Neural progenitor cell (in vitro differentiated cells): ENCODE measurements around the gene ASB13. TPM values are rescaled to one million over a fixed set of nuclear protein-coding genes. Genes with fewer than 3 reads are reported as not detected.
A peak's percentile ranks its signal among the peaks of the same experiment; 100 is the strongest.

ENCODE experiments used
- DNase-seq: peaks from one replicate; pipeline ENCODE4 v3.0.0-alpha.2; 2016; ENCODE audit warnings: low spot score
- H2AFZ ChIP-seq: fragments of 200-600 bp; sonication (generic); replicated peaks from 2 replicates; pipeline ENCODE4 v1.6.1; 2016; ENCODE audit warnings: antibody characterized with exemption
- H3F3A ChIP-seq: fragments of 200-600 bp; sonication (generic); 2 replicates; pipeline ENCODE4 v1.6.1; 2016; ENCODE audit warnings: antibody characterized with exemption, low read depth
- H3K27ac ChIP-seq: fragments of 200-600 bp; sonication (generic); 2 replicates; pipeline ENCODE4 v1.5.1; 2016; ENCODE audit warnings: mild to moderate bottlenecking
- H3K27me3 ChIP-seq: fragments of 200-600 bp; sonication (generic); 2 replicates; pipeline ENCODE4 v1.6.1; 2016; ENCODE audit warnings: mild to moderate bottlenecking, moderate library complexity
- H3K36me3 ChIP-seq: fragments of 200-600 bp; sonication (generic); 2 replicates; pipeline ENCODE4 v1.5.1; 2016
- H3K4me1 ChIP-seq: fragments of 200-600 bp; sonication (generic); 2 replicates; pipeline ENCODE4 v1.6.1; 2016; ENCODE audit warnings: mixed run types
- H3K4me2 ChIP-seq: fragments of 200-600 bp; sonication (generic); 2 replicates; pipeline ENCODE4 v1.6.1; 2016
- H3K4me3 ChIP-seq: fragments of 200-600 bp; sonication (generic); 2 replicates; pipeline ENCODE4 v1.5.1; 2016
- H3K79me2 ChIP-seq: fragments of 200-600 bp; sonication (generic); 2 replicates; pipeline ENCODE4 v1.6.1; 2016; ENCODE audit warnings: low read depth
- H3K9ac ChIP-seq: fragments of 200-600 bp; sonication (generic); 2 replicates; pipeline ENCODE4 v1.6.1; 2016
- H3K9me3 ChIP-seq: fragments of 200-600 bp; sonication (generic); 2 replicates; pipeline ENCODE4 v1.5.1; 2016; ENCODE audit warnings: low read depth
- H4K20me1 ChIP-seq: fragments of 200-600 bp; sonication (generic); 2 replicates; pipeline ENCODE4 v1.6.1; 2016; ENCODE audit warnings: low read depth
- H3K27ac Mint-ChIP-seq: 3 replicates; pipeline ENCODE4 v1.8.0; 2021; ENCODE audit warnings: mixed read lengths
- H3K27me3 Mint-ChIP-seq: 2 replicates; pipeline ENCODE4 v1.8.0; 2022; ENCODE audit warnings: low read depth, mild to moderate bottlenecking, inconsistent platforms, moderate library complexity, mixed read lengths; ENCODE audit not compliant: insufficient read depth
- H3K36me3 Mint-ChIP-seq: 3 replicates; pipeline ENCODE4 v1.8.0; 2021; ENCODE audit warnings: mixed read lengths
- H3K4me1 Mint-ChIP-seq: 3 replicates; pipeline ENCODE4 v1.8.0; 2021; ENCODE audit warnings: mixed read lengths
- H3K4me3 Mint-ChIP-seq: 3 replicates; pipeline ENCODE4 v1.8.0; 2021; ENCODE audit warnings: mild to moderate bottlenecking, moderate library complexity, mixed read lengths
- H3K9me3 Mint-ChIP-seq: 3 replicates; pipeline ENCODE4 v1.8.0; 2020; ENCODE audit warnings: mixed read lengths
- EZH2 ChIP-seq: fragments of 200-600 bp; sonication (generic); IDR thresholded peaks from 2 replicates; pipeline ENCODE4 v1.6.1; 2017; ENCODE audit warnings: antibody characterized with exemption, mild to moderate bottlenecking, moderate library complexity
- EZH2phosphoT487 ChIP-seq: fragments of 200-600 bp; sonication (generic); IDR thresholded peaks from 2 replicates; pipeline ENCODE4 v1.6.1; 2017; ENCODE audit warnings: antibody characterized with exemption
- total RNA-seq: library from RNA; depleted of rRNA; stranded (reverse); fragments of >200 nt; gene quantifications from 2 replicates; pipeline ENCODE4 v1.2.3, GENCODE V29; 2015; ENCODE audit warnings: low replicate concordance
- TF ChIP-seq, protein P1 (sequence below): fragments of 200-600 bp; sonication (generic); IDR thresholded peaks from 2 replicates; pipeline ENCODE4 v1.5.1; 2017; ENCODE audit warnings: antibody characterized with exemption, mild to moderate bottlenecking

ASB13 gene
- total RNA-seq, 1 donor from 2014 or later, result 15.0 TPM

DNA sequence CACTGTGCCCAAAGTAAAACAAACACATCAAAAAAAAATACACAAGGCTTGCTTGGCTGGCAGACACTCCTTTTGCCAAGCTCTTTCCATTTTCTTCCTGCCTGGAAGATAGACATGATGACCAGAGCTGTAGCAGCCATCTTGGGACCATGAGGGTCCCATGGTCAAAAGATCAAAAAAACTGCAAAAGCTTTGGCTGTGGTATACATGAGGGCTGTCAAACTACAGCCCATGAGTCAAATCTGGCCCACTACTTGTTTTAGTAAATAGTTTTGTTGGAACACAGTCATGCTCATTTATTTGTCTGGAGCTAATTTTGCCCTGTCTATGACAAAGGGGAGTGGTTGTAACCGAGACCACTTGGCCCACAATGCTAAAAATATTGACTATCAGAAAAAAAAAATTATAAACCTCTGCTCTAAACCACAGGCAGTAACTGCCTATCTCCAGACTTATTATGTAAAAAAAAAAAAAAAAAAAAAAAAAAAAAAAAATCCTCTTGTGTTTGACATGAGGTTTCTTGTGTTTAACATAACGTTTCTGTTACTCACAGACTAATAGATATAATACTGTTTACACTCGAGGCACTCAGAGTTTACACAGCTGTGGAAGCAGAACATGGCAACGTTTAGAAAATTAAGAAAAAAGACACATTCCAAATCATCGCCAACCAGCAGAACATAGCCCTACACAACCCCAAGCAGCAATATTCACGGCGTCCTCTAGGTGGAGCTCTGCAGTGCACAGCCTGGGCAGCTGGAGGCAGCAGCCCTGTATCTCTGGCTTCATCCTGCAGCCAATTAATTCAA lies 36.9 kb downstream of the ASB13 start:
- Mint-ChIP-seq H3K27me3 (peaks cover 11% of the 10 kb centered on the region), H3K4me3 (no peak overlapping the region), H3K36me3 (no peaks in the 10 kb centered on the region), H3K9me3 (no peaks in the 10 kb centered on the region), H3K4me1 (peaks cover 14% of the 10 kb centered on the region), H3K27ac (no peak overlapping the region)
- Histone ChIP-seq H3K9ac (no peak overlapping the region), H3K36me3 (no peaks in the 10 kb centered on the region), H4K20me1 (no peaks in the 10 kb centered on the region), H3F3A (no peaks in the 10 kb centered on the region), H3K27ac (no peak overlapping the region), H2AFZ (no peak overlapping the region), H3K9me3 (no peaks in the 10 kb centered on the region), H3K4me2 (no peak overlapping the region), H3K27me3 (no peaks in the 10 kb centered on the region), H3K4me1 (no peaks in the 10 kb centered on the region), H3K4me3 (no peak overlapping the region), H3K79me2 (no peaks in the 10 kb centered on the region)
- no peak for TF ChIP-seq EZH2
- TF ChIP-seq, protein P1, sequence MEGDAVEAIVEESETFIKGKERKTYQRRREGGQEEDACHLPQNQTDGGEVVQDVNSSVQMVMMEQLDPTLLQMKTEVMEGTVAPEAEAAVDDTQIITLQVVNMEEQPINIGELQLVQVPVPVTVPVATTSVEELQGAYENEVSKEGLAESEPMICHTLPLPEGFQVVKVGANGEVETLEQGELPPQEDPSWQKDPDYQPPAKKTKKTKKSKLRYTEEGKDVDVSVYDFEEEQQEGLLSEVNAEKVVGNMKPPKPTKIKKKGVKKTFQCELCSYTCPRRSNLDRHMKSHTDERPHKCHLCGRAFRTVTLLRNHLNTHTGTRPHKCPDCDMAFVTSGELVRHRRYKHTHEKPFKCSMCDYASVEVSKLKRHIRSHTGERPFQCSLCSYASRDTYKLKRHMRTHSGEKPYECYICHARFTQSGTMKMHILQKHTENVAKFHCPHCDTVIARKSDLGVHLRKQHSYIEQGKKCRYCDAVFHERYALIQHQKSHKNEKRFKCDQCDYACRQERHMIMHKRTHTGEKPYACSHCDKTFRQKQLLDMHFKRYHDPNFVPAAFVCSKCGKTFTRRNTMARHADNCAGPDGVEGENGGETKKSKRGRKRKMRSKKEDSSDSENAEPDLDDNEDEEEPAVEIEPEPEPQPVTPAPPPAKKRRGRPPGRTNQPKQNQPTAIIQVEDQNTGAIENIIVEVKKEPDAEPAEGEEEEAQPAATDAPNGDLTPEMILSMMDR, result peak; percentile 94
- DNase-seq, result peak; percentile 79

DNA sequence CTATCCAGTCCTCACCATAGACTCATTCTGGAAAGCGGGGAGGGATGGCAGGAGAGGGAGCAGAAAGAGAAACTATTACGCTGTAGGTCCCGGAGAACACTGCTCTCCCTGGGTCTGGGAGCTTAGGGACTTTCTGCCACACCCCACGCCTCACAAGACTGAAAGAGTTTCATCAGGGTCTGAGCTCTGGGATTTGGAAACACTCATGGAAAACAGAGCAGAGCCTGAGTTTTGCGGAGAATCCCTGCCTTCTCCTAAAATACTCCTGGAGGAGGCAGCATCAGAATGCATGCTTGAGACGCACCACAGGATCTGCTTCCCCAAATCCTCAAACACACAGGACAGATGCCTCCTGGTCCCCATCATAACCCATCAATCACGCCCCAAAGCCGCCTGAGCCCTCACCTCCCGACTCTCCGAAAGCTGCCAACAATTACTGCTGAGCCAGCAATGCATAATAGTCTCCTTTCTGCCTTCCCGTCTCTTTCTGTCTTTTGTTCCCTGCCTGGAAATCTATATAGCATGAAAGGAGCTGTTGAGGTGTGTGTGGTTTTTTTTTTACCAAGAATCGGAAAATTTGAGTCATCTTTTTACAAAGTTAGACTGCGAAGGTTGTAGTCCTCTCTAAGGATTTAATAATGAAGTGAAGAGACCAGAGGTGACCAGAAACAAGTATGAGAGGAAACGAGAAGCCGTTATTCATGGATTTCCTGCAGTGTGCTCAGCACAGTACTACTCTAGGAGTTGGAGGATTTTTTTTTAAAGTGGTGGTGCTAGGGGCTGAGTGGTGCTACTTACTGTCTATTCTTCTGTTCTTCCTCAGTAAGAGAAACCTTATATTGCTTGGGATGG lies 37.7 kb downstream of the ASB13 start:
- no peaks in the 10 kb centered on the region for H3K4me1 ChIP-seq
- H3K9me3 Mint-ChIP-seq, result no peaks in the 10 kb centered on the region
- no peaks in the 10 kb centered on the region for H3F3A ChIP-seq
- no peak overlapping the region for H3K4me3 ChIP-seq
- H3K4me3 Mint-ChIP-seq, result peak overlapping the region; percentile 33
- H3K27ac Mint-ChIP-seq, result no peak overlapping the region
- no peak overlapping the region for H3K9ac ChIP-seq
- H3K9me3 ChIP-seq, result no peaks in the 10 kb centered on the region
- peaks cover 14% of the 10 kb centered on the region for H3K4me1 Mint-ChIP-seq
- H3K27me3 Mint-ChIP-seq, result peaks cover 11% of the 10 kb centered on the region
- TF ChIP-seq, protein P1, result no peak
- TF ChIP-seq EZH2phosphoT487 (no peak), EZH2 (no peak)
- no peaks in the 10 kb centered on the region for H3K36me3 ChIP-seq
- H4K20me1 ChIP-seq, result no peaks in the 10 kb centered on the region
- H3K27ac ChIP-seq, result no peak overlapping the region
- DNase-seq, result no peak
- peak overlapping the region; percentile 52 for H2AFZ ChIP-seq
- H3K27me3 ChIP-seq, result no peaks in the 10 kb centered on the region
- no peak overlapping the region for H3K4me2 ChIP-seq
- H3K36me3 Mint-ChIP-seq, result no peaks in the 10 kb centered on the region
- H3K79me2 ChIP-seq, result no peaks in the 10 kb centered on the region

DNA sequence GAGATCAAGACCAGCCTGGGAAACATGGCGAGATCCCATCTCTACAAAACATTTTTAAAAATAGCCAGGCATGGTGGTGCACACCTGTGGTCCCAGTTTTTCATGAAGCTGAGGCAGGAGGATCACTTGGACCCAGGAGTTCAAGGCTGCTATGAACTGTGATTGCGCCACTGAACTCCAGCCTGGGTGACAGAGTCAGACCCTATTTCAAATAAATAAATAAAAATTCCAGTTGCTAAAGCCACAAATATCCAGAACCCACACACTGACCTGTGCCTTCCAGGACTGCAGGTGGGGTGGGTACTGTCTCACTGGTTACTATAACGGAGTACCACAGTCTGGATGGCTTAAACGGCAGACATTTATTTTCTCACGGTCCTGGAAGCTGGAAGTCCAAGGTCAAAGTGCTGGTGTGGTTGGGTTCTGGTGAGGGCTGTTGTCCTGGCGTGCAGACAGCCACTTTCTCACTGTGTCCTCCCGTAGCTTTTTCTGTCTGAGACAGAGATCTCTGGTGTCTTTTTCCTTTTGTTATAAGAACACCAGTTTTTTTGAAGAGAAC lies 38.8 kb downstream of the ASB13 start:
- no peaks in the 10 kb centered on the region for H3K79me2 ChIP-seq
- TF ChIP-seq EZH2phosphoT487, result no peak
- TF ChIP-seq, protein P1, result no peak
- no peak for TF ChIP-seq EZH2
- no peak overlapping the region for H3K4me3 ChIP-seq
- peaks cover 8% of the 10 kb centered on the region for H3K4me1 Mint-ChIP-seq
- no peak for DNase-seq
- H3K9ac ChIP-seq, result no peak overlapping the region
- H3K27me3 Mint-ChIP-seq, result peaks cover 11% of the 10 kb centered on the region
- H2AFZ ChIP-seq, result no peak overlapping the region
- no peaks in the 10 kb centered on the region for H3K4me1 ChIP-seq
- H4K20me1 ChIP-seq, result no peaks in the 10 kb centered on the region
- H3K27ac Mint-ChIP-seq, result no peak overlapping the region
- no peaks in the 10 kb centered on the region for H3F3A ChIP-seq
- H3K36me3 ChIP-seq, result no peaks in the 10 kb centered on the region
- no peak overlapping the region for H3K4me2 ChIP-seq
- no peaks in the 10 kb centered on the region for H3K27me3 ChIP-seq
- H3K27ac ChIP-seq, result no peak overlapping the region
- no peaks in the 10 kb centered on the region for H3K9me3 Mint-ChIP-seq
- no peaks in the 10 kb centered on the region for H3K36me3 Mint-ChIP-seq
- no peaks in the 10 kb centered on the region for H3K9me3 ChIP-seq
- H3K4me3 Mint-ChIP-seq, result no peak overlapping the region
